ENCODE results near the gene ACTRT3.
"Not testable (repeated sequence)": the region's sequence is repeated elsewhere in the genome, so short reads cannot be mapped to it uniquely, and the experiment has no call there.

The ACTRT3 gene

GRCh38 chr3:169772897-169773816 is 3.8 kb upstream of the ACTRT3 start, which contains the start of gene MYNN:
Gene MYNN (plus strand): TSS chr3:169773396. CDS start chr3:169774296, 900 bp downstream.
- DNase-seq (ENCODE audit: low read depth in 2 of 2) = peak; percentile 87 to 88

GRCh38 chr3:169772305-169772896 is 3.0 kb upstream of the ACTRT3 start:
- DNase-seq (ENCODE audit: low read depth in 2 of 2) = peak in 1 of 2 donors; percentile 60

GRCh38 chr3:169771497-169772304 is 2.3 kb upstream of the ACTRT3 start:
- peak; percentile 16 to 34 for DNase-seq (ENCODE audit: low read depth in 2 of 2)

GRCh38 chr3:169764882-169765612 is 4.3 kb downstream of the ACTRT3 start, which contains the start of gene TERC:
Gene TERC (minus strand): TSS chr3:169765060.
- DNase-seq (ENCODE audit: low read depth in 2 of 2) = peak; percentile 87 to 88

- peak; percentile 36 to 49 for DNase-seq (ENCODE audit: low read depth in 2 of 2)
Observed at GRCh38 chr3:169764312-169764881, 5.0 kb downstream of the ACTRT3 start.

GRCh38 chr3:169760479-169760878 is 8.9 kb downstream of the ACTRT3 start:
- no peak for DNase-seq (ENCODE audit: low read depth in 2 of 2)

- DNase-seq (ENCODE audit: low read depth in 2 of 2) = no peak
Observed at GRCh38 chr3:169759256-169759655, 10.1 kb downstream of the ACTRT3 start.

- no peak for DNase-seq (ENCODE audit: low read depth in 2 of 2)
Observed at GRCh38 chr3:169758359-169758994, 10.9 kb downstream of the ACTRT3 start.

GRCh38 chr3:169755488-169755887 is 13.9 kb downstream of the ACTRT3 start:
- no peak for DNase-seq (ENCODE audit: low read depth in 2 of 2)

- DNase-seq (ENCODE audit: low read depth in 2 of 2) = no peak
Observed at GRCh38 chr3:169754711-169755110, 14.7 kb downstream of the ACTRT3 start.

- DNase-seq (ENCODE audit: low read depth in 2 of 2) = no peak
Observed at GRCh38 chr3:169751875-169752274, 17.5 kb downstream of the ACTRT3 start.

GRCh38 chr3:169750665-169751064 is 18.7 kb downstream of the ACTRT3 start:
- DNase-seq (ENCODE audit: low read depth in 2 of 2) = no peak

- no peak for DNase-seq (ENCODE audit: low read depth in 2 of 2)
Observed at GRCh38 chr3:169748670-169749069, 20.7 kb downstream of the ACTRT3 start.

GRCh38 chr3:169746924-169747323 is 22.4 kb downstream of the ACTRT3 start:
- no peak for DNase-seq (ENCODE audit: low read depth in 2 of 2)

GRCh38 chr3:169744366-169745054 is 24.9 kb downstream of the ACTRT3 start:
- DNase-seq (ENCODE audit: low read depth in 2 of 2) = no peak

- DNase-seq (ENCODE audit: low read depth in 2 of 2) = no peak
Observed at GRCh38 chr3:169739067-169739466, 30.3 kb downstream of the ACTRT3 start.

GRCh38 chr3:169731857-169732256 is 37.5 kb downstream of the ACTRT3 start:
- DNase-seq (ENCODE audit: low read depth in 2 of 2) = not testable (repeated sequence)

- DNase-seq (ENCODE audit: low read depth in 2 of 2) = no peak
Observed at GRCh38 chr3:169722724-169723123, 46.6 kb downstream of the ACTRT3 start.

- DNase-seq (ENCODE audit: low read depth in 2 of 2) = not testable (repeated sequence)
Observed at GRCh38 chr3:169718415-169718814, 50.9 kb downstream of the ACTRT3 start.

Data from stimulated activated CD8-positive, alpha-beta memory T cell treated with anti-CD3 and anti-CD28 coated beads, Interleukin-7, amount 100 ng/mL, for 4 hours (primary cell).